Peyer's patch (tissue), 4 donors: ENCODE data around the gene ADORA2A.

Source experiments
- POLR2A ChIP-seq, 2 donors: fragments of 450-650 bp; IDR thresholded peaks; one replicate each; pipeline ENCODE4 v1.5.1; 2017; ENCODE audit warnings: antibody characterized with exemption in 2 of 2, mild to moderate bottlenecking in 2 of 2, moderate library complexity in 2 of 2
- TF ChIP-seq, protein P1 (sequence below), 6 experiments: fragments of 450-650 bp in 4 of 6; fragments of 200-600 bp in 2 of 6; sonication (generic) in 1 of 6; IDR thresholded peaks; one replicate each; pipeline ENCODE4 v1.5.1; 2017 to 2019; ENCODE audit warnings: antibody characterized with exemption in 6 of 6, mild to moderate bottlenecking in 3 of 6, moderate library complexity in 1 of 6

DNA sequence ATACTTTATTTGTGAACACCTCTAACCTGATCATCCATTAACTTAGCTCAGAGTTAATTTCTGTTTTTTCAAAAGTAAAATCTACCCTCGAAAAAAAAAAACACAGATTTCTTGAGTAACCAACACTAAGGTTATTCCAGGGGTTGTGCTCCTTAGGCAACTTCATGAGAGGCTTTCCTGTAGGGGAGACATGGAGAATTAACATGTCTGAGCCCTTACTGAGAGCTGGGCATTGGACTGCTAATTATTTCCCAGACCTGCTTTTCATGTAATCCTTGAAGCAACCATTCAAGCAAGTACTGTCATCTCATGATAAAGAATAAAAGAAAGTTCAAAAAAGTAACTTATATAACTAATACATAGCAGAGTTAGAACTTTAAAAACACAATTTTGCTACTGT is 54.2 kb downstream of the ADORA2A start:
- TF ChIP-seq, protein P1, sequence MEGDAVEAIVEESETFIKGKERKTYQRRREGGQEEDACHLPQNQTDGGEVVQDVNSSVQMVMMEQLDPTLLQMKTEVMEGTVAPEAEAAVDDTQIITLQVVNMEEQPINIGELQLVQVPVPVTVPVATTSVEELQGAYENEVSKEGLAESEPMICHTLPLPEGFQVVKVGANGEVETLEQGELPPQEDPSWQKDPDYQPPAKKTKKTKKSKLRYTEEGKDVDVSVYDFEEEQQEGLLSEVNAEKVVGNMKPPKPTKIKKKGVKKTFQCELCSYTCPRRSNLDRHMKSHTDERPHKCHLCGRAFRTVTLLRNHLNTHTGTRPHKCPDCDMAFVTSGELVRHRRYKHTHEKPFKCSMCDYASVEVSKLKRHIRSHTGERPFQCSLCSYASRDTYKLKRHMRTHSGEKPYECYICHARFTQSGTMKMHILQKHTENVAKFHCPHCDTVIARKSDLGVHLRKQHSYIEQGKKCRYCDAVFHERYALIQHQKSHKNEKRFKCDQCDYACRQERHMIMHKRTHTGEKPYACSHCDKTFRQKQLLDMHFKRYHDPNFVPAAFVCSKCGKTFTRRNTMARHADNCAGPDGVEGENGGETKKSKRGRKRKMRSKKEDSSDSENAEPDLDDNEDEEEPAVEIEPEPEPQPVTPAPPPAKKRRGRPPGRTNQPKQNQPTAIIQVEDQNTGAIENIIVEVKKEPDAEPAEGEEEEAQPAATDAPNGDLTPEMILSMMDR (IDR thresholded peaks at IDR 0.05), result no peak
- no peak for TF ChIP-seq POLR2A (IDR thresholded peaks at IDR 0.05)
